Stimulated activated CD4-positive, alpha-beta T cell treated with anti-CD3 and anti-CD28 coated beads, Interleukin-4, amount 100 ng/mL, for 1 hour (primary cell): ENCODE measurements around the gene CAMTA1.

ENCODE experiments used
- DNase-seq: peaks from one replicate; pipeline ENCODE4 v3.0.0-alpha.2; 2020

CAMTA1 gene

DNA sequence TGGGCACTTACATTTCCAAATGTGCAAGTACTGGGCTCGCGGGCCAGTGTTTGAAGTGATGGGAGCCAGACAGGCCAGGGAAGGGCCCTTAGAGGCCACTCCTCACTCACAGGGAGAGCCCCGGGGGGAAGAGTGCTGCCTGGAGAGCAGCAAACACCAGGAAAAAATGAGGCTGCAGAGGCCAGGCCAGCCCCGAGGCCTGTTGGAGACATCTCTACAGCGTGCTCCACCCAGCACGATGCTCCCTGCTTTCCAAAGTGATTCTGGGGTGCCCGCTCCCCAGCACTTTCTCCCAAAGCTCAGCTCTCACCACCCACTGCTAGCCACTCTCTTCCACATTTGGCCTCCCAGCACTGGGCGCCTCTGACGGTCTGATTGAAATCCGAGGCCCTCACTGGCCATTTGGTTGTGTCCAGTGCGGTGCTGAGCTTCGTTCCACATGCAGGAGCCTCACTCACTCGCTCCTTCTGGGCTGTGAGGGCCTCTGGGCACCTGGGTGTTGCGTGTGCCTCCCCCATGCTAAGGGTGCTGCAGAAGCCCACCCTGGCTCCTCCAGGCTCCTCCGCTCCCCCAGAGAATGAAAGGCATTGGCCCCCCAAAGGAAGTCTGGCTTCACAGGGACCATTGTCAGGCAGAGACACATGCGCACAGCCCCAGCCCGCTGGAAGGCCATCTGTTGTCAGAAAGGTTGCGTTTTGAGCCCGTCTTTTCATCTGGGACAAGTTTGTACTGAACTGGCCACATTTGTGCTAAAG, 600.4 kb downstream of the CAMTA1 start:
- no peak for DNase-seq

- DNase-seq = no peak
Observed at GRCh38 chr1:7386226-7387052, 601.2 kb downstream of the CAMTA1 start.

DNA sequence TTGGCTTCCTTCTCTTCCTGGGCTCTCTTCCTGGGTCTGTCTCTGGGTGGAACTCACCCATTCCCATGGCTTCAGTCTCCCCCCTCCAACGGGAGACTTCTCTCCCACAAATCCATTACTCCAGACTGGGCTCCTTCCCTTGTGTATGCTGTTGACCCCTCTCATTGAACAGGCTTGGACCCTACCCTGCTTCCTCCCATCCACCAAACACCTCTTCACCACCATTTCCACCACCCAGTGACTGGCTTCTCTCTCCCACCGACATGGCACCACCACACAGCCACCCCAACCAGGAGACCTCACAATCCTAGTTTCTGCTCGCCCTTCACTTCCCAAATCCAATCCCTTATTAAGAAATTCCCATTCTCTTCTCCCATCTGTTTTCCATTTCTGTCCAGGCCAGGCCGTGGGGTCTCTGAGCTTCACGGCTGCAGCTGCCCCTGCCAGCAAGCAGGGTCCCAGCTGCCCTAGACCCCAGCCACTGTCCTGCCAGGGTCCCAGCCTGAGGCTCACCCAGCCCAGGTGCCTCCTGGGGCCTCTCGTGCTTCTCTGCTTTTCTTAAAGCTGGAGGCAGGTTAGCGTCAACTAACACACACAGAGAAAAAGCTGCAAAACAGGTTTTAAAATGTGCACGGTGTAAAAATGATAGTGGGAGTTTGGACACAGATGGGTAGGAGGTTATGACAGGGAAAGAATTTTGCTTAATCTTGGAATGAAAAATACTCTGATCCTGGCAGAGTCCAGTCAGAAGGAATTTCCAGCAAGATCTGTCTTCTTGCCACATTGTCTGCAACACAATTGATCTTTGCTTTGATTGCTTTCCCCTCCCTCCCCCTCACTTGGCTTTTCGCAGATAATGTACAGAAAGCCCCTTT, 602.0 kb downstream of the CAMTA1 start:
- DNase-seq = no peak

DNA sequence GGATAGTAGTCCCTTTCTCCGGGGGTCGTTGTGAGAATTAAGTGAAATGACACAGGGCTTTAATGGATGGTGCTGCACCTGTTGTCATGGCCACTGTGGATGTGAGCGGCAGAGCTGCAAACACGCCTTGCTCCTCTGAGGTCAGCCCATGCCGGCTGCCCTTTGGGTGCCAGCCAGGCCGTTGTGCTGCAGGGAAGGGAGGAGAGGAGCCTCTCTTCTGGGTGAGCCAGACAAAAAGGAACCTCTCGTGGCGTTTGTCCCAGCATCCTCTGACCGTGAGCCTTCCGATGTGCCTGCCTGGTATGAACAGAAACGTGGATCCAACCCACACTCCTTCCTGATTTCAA, 602.9 kb downstream of the CAMTA1 start:
- DNase-seq = no peak

GRCh38 chr1:7388488-7389185, 603.4 kb downstream of the CAMTA1 start:
- no peak for DNase-seq

DNA sequence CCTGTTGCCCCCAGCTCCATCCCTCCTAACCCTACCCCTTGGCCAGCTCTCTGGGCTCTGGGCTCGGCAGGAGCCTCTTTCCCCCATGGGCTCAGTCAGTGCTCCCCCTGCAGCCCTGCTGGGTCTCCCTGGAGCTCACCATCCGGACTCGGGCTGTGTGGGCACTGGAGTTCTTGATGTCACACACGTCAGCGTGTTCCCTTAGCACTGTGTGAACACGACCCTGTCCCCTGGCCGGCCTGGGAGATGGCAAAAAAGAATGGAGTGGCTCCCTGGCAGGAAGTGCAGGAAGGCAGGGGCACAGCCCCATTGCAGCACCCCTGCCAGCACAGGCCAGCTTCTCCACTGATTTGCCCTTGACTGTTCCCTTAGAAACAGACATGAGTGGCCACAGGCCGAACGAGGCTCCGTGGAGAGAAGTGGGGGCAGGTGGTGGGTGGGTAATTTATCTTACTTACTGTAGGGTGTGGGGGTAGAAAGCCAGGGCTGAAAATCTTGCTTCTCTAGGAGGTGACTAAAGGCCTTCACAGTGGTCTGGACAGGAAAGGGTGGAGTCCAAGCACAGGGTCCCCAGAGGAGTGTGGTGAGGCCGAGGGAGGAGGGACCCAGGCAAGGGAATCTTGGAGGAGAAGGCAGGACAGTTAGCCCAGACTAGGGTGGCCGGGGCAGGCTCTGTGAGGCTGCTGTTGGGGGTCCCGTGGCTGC, 604.1 kb downstream of the CAMTA1 start:
- no peak for DNase-seq

- no peak for DNase-seq
Observed at GRCh38 chr1:7389906-7390603, 604.8 kb downstream of the CAMTA1 start.

GRCh38 chr1:7390604-7391000, 605.3 kb downstream of the CAMTA1 start:
- DNase-seq = no peak

DNA sequence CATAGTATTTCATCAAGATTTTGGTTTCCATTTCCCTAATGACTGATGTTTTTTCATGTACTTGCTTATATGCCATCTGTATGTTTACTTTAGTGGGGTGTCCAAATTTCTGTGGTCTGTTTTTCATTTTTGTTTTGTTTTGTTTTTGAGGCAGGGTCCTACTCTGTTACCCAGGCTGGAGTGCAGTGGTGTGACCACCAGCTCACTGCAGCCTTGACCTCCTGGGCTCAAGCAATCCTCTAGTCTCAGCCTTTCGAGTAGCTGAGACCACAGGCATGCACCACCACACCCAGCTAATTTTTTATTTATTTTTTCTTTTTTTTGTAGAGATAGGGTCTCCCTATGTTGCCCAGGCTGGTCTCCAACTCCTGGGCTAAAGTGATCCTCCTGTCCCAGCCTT, 607.9 kb downstream of the CAMTA1 start:
- DNase-seq = no peak

DNA sequence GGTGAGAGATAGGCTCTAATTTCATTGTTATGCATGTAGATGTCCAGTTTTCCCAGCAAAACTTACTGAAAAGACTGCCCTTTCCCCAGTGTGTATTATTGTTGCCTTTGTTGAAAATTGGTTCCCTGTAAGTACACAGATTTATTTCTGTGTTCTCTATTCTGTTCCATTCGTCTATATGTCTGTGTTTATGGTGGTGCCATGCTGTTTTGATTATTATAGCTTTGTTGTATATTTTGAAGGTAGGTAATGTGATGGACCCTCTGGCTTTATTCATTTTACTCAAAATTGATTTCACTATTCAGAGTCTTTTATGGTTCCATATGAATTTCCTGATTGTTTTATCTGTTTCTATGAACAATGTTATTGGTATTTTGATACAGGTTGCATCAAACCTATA, 610.0 kb downstream of the CAMTA1 start:
- DNase-seq = no peak

DNA sequence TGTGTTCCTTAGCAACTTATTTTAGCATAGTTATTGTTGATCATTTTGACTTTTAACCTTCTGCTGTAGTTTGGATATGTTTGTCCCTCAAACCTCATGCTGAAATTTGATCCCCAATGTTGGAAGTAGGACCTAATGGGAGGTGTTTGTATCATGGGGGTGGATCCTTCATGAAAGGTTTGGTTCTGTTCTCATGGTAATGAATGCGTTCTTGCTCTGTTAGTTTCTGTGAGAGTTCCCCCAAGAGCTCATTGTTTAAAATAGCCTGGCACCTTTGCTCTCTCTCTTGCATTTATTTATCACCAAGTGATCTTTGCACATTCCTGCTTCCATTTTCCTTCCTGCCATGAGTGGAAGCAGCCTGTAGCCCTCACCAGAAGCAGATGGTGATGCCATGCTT, 613.7 kb downstream of the CAMTA1 start:
- DNase-seq = no peak

- no peak for DNase-seq
Observed at GRCh38 chr1:7399514-7400125, 614.4 kb downstream of the CAMTA1 start.

GRCh38 chr1:7400566-7400965, 615.3 kb downstream of the CAMTA1 start:
- no peak for DNase-seq

DNA sequence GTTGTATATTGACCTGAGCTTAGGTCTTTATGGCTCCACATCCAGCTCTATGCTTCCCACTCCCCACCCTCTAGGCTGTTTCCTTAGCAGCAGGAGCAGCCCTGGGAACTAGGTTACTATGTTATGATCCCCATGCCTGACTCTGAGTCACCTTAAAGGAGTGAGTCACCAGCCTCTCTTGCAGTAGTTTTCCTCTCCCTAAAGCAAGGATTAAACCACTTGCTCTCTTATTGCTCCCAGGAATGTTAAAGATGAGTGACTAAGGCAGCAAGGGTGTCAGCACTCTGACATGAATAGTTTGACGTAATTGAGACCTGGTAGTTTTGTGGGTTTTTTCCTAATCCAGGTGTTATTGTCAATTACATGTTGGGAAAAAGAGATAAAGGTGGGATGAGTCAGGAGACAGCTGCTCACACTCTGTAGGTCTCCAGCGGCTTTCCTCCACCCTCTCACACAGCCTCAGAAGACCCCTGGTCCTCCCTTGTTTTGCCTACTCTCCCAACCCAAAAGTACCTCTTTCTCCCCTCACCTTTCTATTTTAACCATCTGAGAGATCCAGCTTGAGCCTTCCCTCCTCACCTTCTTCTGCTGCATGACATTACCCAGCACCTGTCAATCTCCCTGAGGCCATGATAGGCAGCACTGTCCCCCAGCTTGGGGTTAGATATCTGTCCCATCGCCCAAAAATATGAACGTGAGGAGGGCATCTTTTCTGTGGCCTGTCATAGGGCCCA, 616.7 kb downstream of the CAMTA1 start:
- no peak for DNase-seq

- DNase-seq = no peak
Observed at GRCh38 chr1:7402548-7402850, 617.2 kb downstream of the CAMTA1 start.

DNA sequence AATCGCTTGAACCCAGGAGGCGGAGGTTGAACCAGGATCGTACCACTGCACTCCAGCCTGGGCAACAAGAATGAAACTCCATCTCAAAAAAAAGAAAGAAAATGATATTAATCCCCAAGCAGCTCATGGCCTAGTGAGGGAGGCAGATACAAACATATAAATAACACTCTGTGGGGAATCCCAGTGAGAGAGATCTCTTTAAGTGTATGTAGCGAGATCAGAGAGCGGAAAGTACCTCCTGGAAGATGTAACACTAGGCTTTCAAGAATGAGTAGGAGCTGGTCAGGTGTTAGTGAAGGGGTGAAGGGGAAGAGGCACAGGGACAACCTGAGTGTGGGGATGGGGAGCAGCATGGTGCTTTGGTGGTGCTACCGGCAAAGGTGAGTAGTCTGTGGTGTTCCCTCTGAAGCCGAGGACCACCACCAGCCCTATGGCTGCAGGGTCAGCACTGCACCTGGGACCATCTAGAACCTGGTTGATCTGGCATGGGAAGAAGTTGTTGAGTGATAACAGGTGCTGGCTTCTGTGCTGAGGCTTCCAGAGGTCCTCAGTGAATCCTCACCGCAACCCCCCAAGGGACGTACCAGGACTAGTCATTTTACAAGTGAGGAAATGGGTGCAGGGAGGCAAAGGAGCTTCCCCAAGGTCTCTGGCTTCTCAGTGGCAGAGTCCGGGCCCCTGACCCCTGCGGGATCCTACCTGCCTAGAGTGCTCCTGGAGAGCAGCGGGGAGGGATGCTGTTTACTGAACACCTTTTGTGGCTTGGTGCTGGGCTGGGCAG, 618.2 kb downstream of the CAMTA1 start:
- no peak for DNase-seq

DNA sequence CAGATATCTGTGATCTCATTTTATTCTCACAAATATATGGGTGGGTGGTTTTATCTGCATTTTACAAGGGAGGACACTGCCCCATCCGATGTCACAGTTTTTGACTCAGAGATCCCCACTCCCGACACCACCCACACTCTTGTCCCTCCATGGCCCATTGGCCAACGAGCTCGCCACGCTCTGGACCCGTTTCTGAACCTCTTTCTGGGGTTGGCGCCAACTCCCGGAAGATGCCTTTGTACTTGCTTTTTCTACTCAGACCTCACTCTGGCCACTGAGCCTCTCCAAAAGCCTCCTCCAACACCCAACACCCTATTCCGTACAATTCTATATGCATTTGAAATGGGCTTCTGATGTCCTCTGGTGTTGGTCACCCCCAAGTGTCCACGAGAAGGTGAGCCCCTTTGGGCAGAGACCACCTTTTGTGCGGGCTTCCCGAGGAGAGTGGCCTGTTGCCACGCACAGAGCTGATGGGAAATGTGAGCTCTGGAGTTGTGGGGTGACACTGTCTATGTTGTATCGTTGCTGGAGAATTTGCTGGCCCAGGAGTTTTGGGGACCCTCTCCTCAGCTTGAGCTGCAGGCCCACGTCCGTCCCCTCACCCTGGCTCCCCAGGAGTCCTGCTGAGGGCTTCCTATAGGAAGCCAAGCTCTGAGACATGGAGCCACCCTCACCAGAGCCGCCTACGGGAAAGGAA, 618.9 kb downstream of the CAMTA1 start:
- no peak for DNase-seq

DNA sequence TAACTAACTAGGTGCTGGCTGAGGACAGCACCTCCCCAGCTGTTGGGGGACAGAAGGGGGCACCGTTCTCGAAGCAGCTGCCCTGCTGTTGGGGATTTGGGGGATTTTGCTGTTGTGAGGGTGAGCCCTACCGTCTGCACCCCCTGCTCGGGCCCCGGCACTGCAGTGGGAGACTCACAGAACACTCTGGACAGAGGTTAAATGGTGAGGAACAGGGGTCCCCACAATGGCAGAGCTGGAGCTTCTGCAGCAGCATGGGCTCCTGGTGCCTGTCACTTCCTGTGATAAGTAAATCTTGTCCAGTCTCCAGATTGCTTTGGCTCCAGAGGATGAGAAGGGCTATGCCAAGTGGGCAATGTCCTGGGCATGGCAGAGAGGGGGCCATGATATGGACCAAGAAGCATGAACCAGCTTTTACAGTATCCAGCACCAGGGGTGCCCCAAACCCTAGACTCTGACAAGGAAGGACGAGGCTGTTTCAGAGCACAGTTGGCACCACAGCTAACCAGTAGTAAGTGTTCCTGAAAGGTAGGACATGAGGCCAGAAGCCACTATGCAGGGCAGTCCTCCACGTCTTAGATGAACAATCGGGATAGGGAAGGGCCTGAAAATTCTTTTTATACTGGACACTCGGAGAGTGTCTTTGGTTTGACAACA, 620.7 kb downstream of the CAMTA1 start:
- no peak for DNase-seq
